HG03039 (cell line): ENCODE results near the gene NOP10.
"Not testable (repeated sequence)": the region's sequence is repeated elsewhere in the genome, so short reads cannot be mapped to it uniquely, and the experiment has no call there.

Experiments used
- ATAC-seq: cut with Tn5 transposase; IDR thresholded peaks from one replicate; pipeline ENCODE4 v1.9.1; 2021; ENCODE audit warnings: mild to moderate bottlenecking, moderate library complexity; ENCODE audit not compliant: unreplicated experiment

The NOP10 gene

DNA sequence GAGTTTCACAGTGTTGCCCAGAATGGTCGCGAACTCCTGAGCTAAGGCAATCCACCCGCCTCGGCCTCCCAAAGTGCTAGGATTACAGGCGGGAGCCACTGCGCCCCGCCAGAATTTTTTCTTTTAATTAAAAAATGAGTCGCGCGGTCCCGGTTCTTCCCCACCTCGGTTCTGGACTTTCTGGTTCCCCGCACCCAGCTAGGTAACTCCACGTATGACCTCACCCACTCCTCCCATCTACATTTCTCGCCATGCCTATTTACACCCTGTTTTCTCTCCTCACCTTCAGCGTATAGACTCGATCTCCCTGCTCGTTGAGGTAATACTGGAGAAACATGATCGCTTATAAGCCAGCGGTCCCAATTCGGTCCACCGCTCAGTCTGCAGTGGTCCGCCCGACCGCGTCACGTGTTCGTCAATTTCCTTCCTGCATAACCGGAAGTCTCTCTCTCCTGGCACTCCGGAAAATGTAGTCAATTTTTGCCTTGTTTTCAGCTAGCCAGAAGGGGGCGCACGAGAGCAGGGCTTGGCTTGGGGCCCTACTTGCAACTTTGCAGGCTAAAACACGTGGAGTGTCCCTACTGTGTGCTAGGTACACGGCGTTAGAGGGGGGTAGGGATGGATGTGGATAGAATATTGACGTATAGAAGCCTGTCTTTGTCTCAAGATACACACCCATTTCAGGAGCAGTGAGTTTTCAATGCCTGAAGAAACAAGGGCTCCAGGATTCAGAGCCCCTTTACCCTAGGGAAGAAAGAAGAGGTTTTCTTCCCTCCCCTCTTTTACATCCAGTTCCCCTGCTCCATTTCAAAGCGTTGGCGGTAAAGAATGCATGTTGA, at the start of gene NOP10, which contains the start of gene NUTM1:
Gene NOP10 (minus strand): TSS at position 400 of the 839 bp plus-strand sequence. CDS start 63 bp downstream, at position 337.
Gene NUTM1 (plus strand): TSS at position 579 of the 839 bp plus-strand sequence. CDS start 382 bp downstream, outside the sequence.
- ATAC-seq = peak; percentile 74

DNA sequence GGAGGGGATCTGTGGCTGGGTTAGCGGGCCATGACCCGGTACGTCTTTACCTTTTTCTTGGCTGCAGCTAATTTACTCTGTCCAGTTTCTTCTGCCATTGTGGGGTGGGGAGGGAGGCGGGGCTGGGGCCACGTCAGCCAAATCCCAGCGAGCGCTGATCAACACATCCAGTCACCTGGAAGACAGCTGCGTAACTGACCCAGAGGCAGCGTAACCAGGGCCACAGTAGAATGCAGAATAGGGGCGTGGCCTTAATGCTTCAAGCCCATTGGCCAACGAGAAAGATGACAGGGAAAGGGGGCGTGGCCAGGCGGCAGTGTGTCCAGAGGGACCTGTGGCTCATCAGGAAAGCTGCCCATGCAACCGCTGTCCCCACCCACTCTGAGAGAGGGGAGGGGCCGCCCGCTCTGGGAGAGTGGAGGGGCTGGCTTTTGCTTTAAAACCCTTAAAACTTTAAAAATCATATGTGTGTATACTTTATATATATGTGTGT, 46.7 kb upstream of the NOP10 start:
- not testable (repeated sequence) for ATAC-seq

DNA sequence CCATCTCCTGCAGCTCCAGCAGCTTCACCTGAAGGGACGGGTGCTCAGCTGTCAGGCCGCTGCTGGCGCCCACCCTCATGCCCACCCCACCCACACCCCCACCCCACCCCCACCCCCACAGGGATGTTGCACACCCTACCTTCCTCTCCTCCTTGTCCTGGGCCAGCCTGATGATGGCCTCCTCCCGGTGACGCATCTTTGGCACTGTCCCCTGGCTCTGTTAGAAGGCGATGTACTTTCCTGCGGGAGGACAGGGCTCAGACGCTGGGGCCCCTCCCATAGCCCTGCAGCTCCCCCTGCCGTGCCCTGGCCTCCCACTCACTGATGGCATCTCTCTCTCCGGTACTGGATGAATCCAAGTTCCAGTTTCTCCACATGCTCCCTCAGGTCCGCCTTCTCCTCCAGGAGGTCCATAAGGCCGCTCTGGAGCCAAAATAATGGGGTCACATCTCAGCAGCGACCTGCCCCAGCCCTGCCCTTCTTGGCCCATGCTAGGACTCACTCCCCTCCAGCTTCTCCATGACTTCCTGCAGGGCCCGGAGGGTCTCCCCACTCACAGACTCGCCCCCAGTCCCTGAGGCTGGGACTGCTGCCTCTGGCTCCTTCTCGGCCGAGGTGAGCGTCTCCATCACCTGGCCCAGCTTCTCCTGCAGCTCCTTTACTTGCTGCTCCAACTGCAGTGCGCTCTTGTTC, 39.0 kb upstream of the NOP10 start:
- ATAC-seq = not testable (repeated sequence)

DNA sequence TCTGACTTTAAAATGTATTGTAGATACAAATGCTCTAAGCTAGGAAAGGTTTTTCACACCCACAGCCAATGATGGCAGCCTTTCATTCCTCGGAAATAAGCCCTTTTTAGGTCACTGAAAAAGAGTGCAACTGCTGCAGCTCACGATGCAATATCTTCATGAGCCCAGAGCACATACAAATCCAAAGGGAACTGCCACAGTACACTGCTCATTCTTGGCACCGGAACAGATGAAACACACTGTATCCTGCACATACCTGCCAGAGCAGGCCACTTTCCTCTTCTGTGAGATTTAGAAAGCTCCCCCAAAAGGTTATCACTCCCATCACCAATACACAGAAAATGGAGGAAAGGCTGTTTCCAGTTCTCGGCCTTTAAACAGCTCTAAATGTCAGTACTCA, 37.6 kb upstream of the NOP10 start:
- not testable (repeated sequence) for ATAC-seq

DNA sequence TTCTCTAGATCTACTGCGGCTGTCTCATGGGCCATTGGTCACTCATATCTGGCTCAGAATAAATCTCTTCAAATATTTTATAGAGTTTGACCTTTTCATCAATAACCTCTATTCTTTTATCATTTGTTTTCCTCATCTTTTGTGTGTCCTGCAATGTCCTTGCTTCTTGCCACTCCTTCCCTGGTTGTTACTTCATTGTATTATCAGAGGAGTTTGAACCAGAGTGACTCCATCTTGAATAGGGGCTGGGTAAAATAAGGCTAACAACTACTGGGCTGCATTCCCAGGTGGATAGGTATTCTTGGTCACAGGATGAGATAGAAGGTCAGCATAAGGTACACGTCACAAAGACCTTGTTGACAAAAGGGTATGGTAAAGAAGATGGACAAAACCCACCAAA, 33.9 kb upstream of the NOP10 start:
- ATAC-seq = no peak

DNA sequence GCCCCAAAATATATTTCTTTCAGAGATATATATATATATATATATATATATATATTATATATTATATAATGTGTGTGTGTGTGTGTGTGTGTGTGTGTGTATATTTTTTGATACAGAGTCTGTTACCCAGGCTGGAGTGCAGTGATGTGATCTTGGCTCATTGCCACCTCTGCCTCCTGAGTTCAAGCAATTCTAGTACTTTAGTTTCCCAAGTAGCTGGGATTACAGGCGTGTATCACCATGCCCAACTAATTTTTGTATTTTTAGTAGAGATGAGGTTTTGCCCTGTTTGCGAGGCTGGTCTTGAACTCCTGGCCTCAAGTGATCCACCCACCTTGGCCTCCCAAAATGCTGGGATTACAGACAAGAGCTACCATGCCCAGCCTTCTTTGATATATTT, 32.6 kb upstream of the NOP10 start:
- ATAC-seq = not testable (repeated sequence)

DNA sequence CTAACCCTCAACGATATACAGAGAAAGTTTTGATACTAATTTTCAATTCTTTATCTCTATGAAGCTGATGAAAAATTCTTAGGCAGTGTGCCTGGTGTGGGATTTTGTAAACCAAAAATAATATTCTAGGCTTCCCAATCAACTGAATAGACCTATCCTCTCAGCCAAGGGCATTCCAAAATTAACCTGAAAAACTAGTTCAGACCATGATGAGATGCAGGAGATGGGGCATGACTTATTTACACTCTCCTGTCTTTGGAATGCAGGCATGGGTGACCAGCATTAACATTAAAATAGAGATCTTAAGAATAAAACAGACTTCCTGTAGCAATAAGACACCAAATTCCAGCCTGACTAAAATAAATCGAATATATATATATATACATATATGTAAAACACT, 31.9 kb upstream of the NOP10 start:
- no peak for ATAC-seq

DNA sequence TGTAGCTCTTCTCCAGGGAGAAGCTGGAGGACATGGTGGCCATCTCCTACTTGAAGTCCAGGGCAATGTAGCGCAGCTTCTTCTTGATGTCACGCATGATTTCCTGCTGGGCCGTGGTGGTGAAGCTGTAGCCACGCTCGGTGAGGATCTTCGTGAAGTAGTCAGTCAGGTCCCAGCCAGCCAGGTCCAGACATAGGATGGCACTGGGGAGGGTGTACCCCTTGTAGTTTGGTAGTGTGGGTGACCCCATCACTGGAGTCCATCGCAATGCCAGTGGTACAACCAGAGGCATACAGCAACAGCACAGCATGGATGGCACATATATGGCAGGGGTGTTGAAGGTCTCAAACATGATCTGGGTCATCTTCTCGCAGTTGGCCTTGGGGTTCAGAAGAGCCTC, 31.0 kb upstream of the NOP10 start:
- ATAC-seq = no peak

DNA sequence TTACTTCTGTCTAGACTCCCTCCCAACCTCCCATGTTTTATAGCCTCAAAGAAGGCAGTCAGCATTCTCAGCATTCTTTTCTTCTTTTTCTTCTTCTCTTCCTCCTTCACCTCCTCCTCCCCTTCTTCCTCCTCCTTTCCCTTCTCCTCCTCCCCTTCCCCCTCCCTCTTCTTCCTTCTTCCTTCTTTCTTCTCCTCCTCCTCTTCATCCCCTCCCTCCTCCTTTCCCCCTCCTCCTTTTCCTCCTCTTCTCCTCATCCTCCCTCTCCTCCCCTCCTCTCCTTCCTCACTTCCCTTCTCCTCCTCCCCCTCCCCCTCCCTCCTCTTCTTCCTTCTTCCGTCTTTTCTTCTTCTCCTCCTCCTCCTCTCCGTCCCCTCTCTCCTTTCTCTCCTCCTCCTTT, 27.7 kb upstream of the NOP10 start:
- ATAC-seq = no peak

DNA sequence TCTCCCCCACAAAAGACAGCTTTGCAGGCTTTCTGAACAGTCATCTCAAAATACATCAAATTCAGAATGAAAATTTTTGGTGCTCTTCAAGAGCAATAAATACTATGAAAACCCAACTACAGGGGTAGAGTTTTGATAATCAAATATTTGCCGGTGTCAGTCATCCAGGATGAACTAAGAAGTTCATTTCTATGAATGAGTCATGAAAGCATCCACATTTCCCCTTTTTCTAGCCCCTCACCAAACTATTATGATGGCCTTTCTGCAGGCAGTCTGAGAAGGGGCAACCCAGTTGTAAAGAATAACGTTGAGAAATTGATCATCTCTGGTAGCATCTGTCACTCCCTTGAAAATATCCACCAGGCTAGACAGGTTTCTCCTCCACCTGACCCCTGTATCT, 27.2 kb upstream of the NOP10 start:
- no peak for ATAC-seq

DNA sequence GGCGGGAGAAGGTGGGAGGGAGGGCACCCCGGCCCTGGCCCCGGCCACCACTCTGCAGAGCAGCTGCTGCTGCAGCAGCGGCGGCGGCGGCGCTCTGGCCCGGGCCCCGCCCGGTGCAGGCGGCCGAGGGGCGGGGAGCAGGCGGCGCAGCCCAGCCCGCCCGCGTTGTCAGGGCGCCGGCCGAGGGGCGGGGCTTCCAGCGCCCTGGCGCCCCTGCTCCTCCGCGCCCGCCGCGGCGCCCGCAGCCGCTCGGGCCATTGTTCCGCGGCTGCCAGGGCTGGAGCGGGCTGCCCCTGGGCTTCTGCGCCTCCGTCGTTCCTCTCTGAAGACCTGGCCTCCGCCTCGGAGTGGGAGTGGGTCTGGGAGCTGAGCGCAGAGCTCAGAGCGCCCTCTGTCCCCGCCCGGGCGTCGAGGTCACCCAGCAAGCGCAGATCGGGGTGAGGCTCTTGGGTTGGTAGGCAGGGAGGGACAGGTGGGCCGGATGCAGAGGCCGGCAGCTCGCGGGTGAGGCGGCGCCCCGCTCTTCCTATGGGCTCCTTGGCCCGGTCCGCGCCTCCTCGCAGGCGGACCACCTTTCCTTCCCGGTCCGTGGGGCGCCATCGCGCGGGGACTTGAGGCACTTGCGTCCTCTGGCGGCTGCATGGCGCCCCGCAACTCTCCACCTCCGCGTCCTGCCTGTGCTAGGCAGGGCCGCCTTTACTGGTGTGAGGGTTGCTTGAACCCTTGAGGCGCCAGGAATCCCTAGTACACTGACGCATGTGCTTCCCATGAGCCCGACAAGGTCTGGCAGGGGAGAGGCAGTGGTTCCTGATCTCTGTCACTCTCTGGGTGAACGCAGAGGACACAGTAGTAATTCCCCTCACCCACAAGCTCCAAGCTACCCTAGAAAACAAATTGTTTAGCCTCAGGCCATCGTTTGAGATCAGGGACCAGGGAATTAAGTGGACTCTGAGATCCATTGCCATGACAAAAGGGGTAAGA, 24.5 kb upstream of the NOP10 start, which contains the start of gene LPCAT4:
Gene LPCAT4 (minus strand): TSS at position 96 of the 981 bp plus-strand sequence. CDS start 96 bp downstream, outside the sequence.
- peak; percentile 74 for ATAC-seq

DNA sequence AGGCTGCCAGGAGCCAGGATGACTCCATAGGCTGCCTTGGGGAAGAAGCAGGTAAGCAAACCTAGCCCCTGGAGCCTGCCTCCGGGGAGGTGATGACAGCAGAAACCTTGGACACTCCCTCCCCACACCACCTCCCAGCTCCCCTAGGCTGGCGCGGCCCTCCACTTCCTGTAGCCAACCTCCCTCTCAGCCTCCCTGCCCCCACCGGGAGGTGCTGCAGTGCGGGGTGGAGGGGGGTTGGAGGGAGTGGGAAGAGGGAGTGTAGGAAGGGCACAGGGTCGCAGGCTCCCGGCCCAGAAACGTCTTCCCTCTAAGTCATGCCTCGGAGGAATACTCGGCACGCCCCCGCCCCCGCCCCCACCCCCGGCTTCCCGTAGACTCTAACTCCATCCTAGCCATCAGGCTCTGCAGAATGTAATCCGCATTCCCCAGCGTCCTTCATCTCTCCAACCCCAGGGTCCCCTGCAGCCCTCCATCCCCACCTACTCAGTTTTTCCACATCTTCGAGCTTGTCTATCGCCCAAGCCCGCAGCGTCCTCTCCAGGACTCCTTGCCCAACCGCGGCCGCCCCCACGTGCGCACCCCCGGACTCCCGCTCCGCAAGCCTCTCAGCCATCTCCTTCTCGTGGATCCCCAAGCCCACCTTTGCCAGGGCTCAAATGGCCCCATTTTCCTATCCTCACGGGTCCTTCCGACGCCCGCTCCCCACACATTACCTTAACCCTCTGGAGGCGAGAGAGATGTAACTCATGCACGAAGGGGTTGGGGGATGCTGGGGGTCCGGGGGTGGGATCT, 23.5 kb upstream of the NOP10 start:
- no peak for ATAC-seq

DNA sequence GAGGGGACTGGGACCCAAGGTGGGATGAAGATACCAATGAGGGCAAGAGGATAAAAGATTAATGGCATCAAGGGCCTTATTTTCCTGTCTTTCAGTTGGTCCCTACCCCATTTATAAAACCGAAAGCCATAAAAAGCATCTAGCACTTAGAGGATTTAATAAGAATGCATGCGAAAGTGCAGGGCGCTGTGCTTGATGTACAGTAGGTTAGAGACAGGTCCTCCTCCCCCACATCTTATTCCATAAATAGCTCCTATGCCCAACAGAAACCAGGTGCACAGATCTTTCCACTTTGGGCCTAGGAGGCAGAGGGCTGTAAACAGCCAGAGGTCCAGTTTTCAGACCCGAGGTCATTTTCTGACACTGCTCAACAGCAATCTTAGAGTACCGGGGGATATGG, 22.9 kb upstream of the NOP10 start:
- ATAC-seq = no peak

DNA sequence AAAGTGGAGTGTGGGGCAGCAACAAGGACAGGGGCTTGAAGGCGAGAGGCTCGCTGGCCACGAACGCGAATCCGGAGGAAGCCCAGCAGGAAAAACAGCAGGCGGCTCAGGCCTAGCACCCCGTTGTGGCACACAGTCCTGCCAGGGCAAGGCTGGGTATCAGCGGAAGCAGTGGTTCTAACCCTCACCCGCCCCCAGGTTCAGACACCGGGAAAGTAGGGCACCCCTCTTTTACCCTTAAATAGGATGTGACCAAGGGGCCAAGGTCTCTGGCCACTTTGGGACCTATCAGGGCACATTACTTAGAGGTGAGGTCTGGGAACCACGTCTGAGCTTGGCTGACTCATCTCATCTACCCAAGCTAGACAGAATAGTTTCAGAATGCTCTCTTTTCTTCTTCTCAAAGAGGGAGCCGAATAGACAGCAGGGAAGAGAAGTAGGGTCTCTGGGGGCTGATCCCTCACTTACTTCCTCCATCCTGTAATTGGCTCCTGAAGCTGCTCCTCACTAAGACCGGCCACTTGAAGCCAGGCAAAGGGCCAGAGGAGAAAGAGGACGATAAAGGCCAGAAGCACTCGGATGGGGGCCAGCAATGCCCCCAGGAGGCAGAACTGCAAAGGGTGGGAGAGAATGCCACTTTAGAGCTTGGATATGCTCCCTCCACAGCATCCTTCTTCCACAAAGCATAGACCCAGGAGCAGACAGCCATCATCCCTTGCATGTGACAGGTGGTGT, 22.3 kb upstream of the NOP10 start:
- no peak for ATAC-seq

DNA sequence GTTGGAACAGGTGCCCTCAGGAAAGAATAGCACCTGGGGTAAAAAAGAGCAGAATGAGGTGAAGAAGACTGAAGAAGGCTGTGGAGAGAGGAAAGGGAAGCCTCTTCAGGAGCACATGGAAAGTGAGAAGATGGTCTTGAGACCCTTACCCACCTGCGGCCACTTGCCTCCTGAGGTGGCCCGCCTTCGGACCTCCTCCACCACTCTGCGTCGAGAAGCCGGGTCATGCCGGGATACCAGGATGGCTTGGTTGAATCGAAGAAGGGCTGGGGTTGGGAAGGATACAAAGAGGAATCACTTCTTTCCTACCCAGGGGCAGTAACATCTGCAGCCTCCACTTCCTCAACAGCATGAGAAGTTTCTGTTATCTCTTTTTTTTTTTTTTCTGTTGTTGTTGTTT, 21.1 kb upstream of the NOP10 start:
- ATAC-seq = no peak

DNA sequence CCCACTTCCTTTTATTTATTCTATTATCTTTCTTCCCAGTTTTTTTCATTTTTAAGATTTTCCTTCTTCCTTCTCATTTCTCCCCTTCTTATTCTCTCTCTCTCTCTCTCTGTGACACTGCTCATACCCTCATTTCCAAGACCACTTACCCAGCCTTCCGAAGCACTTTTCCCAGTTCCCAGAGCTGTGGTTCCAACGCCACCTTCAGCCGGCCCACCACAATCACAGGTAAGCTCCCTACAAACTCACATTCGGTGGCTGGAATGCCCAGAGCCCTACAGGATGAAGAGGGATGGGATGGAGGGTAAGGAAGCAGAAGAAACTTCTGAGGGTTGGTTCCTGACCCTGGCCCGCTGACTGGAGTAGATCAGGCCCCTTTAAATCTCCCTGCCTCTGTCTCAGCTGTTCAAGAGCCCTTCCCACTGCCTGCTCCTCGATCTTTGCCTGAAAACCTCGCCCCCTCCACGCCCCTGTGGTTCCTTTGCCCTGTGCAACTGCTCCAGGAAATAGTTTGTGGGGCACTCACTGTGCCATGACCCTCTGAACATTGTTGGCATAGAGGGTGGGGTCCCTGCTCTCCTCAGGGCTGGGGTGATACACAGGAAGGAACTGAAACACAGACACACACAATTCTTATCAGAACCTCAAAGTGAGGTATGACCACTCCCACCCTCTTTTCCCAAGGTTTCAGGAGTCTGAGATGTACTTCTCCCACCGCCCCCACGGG, 19.3 kb upstream of the NOP10 start:
- ATAC-seq = no peak

DNA sequence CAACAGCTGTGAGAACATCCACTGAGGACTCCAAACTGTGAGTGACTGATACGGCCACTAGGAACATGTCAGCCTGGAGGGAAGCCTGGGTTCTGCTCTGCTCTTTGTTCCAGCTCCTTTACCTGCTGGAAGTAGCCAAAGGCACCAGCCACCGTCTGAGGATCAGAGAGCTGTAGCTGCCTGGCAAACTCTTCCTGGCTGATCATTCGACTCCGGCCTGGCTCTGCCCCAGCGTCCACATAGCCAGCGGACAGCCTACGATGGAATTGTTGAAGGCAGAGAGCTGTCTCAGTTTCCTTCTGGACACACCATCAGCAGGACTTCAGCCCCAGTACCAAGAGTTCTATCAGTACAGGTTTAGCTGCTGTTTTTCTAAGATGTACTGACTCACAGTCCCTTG, 18.3 kb upstream of the NOP10 start:
- ATAC-seq = no peak

DNA sequence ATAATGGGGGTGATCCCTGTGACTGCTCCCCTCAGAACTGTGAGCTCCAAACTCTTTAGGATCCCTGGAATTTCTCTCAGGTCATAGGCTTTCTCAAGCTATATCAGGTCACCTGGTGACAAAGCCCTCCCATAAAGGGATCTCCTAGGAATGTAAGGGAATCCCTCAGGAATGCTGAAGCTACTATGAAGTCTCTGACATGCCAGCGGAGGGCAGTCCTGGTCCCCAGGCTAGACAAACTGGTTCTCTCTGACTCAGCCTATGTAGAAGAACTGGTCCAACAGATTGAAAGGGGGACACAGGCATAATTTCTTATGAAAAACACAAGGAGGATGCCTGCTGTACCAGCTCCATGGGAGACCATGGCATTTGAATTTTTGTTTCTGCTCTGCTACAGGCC, 17.4 kb upstream of the NOP10 start:
- ATAC-seq = no peak
